GM21526 (cell line): ENCODE data around the gene CA10.

Experiments used
- ATAC-seq: cut with Tn5 transposase; IDR thresholded peaks from one replicate; pipeline ENCODE4 v1.9.1; 2021; ENCODE audit warnings: moderate library complexity; ENCODE audit not compliant: unreplicated experiment, low FRiP score

The CA10 gene

GRCh38 chr17:51736356-51736755 is 422.2 kb downstream of the CA10 start:
- ATAC-seq = no peak

GRCh38 chr17:51734976-51735375 is 423.5 kb downstream of the CA10 start:
- ATAC-seq = no peak

- no peak for ATAC-seq
Measured at GRCh38 chr17:51734462-51734861, 424.1 kb downstream of the CA10 start.

- ATAC-seq = no peak
Measured at GRCh38 chr17:51733166-51733565, 425.3 kb downstream of the CA10 start.

GRCh38 chr17:51731941-51732722 is 426.4 kb downstream of the CA10 start:
- no peak for ATAC-seq

GRCh38 chr17:51730303-51731050 is 428.0 kb downstream of the CA10 start:
- no peak for ATAC-seq

GRCh38 chr17:51725185-51725584 is 433.3 kb downstream of the CA10 start:
- ATAC-seq = peak; percentile 65

- no peak for ATAC-seq
Measured at GRCh38 chr17:51724043-51724580, 434.4 kb downstream of the CA10 start.

GRCh38 chr17:51722994-51723393 is 435.5 kb downstream of the CA10 start:
- ATAC-seq = no peak

GRCh38 chr17:51721730-51722129 is 436.8 kb downstream of the CA10 start:
- ATAC-seq = no peak

GRCh38 chr17:51720439-51720838 is 438.1 kb downstream of the CA10 start:
- no peak for ATAC-seq

GRCh38 chr17:51718983-51719382 is 439.5 kb downstream of the CA10 start:
- no peak for ATAC-seq

GRCh38 chr17:51711581-51711980 is 446.9 kb downstream of the CA10 start:
- ATAC-seq = no peak

GRCh38 chr17:51710634-51710979 is 447.9 kb downstream of the CA10 start:
- ATAC-seq = no peak

- no peak for ATAC-seq
Measured at GRCh38 chr17:51709694-51710633, 448.6 kb downstream of the CA10 start.

- ATAC-seq = no peak
Measured at GRCh38 chr17:51707216-51707615, 451.3 kb downstream of the CA10 start.

GRCh38 chr17:51706093-51706492 is 452.4 kb downstream of the CA10 start:
- no peak for ATAC-seq

GRCh38 chr17:51703361-51704341 is 454.9 kb downstream of the CA10 start:
- no peak for ATAC-seq

- no peak for ATAC-seq
Measured at GRCh38 chr17:51702963-51703360, 455.6 kb downstream of the CA10 start.

GRCh38 chr17:51701501-51701900 is 457.0 kb downstream of the CA10 start:
- ATAC-seq = no peak
